DOHH2 (cell line): ENCODE data around the gene THOC2.
"Not testable (repeated sequence)": the region's sequence is repeated elsewhere in the genome, so short reads cannot be mapped to it uniquely, and the experiment has no call there.

Source experiments
- H3F3A ChIP-seq: fragments of 200-600 bp; sonication (generic), shearing (Covaris generic); 2 replicates; pipeline ENCODE4 v1.6.0; 2016; ENCODE audit warnings: antibody characterized with exemption, mild to moderate bottlenecking; ENCODE audit not compliant: control insufficient read depth, insufficient read depth
- H3K27ac ChIP-seq: fragments of 200-600 bp; sonication (generic); 2 replicates; pipeline ENCODE4 v1.5.1; 2014; ENCODE audit warnings: low read depth, mild to moderate bottlenecking, low read length, moderate library complexity
- H3K27me3 ChIP-seq: fragments of 200-600 bp; sonication (generic); 2 replicates; pipeline ENCODE4 v1.6.1; 2014; ENCODE audit warnings: mild to moderate bottlenecking, low read length, mixed read lengths; ENCODE audit not compliant: control insufficient read depth
- H3K36me3 ChIP-seq: fragments of 200-600 bp; sonication (generic); 2 replicates; pipeline ENCODE4 v1.6.1; 2014; ENCODE audit warnings: mild to moderate bottlenecking, low read length, moderate library complexity, mixed read lengths; ENCODE audit not compliant: control insufficient read depth
- H3K4me1 ChIP-seq: fragments of 200-600 bp; sonication (generic); 2 replicates; pipeline ENCODE4 v1.6.1; 2014; ENCODE audit warnings: mild to moderate bottlenecking, low read length, mixed read lengths; ENCODE audit not compliant: control insufficient read depth
- H3K4me2 ChIP-seq: fragments of 200-600 bp; sonication (generic); 2 replicates; pipeline ENCODE4 v1.6.0; 2014; ENCODE audit warnings: mild to moderate bottlenecking, low read length, moderate library complexity
- H3K4me3 ChIP-seq: fragments of 200-600 bp; sonication (generic); 2 replicates; pipeline ENCODE4 v1.5.1; 2014; ENCODE audit warnings: mild to moderate bottlenecking, low read length, mixed read lengths
- H3K79me2 ChIP-seq: fragments of 200-600 bp; sonication (generic); 2 replicates; pipeline ENCODE4 v1.6.1; 2014; ENCODE audit warnings: mild to moderate bottlenecking, low read length, mixed read lengths; ENCODE audit not compliant: control insufficient read depth
- H3K9me2 ChIP-seq: fragments of 200-600 bp; sonication (generic); replicated peaks from 2 replicates; pipeline ENCODE4 v1.6.1; 2014; ENCODE audit warnings: mild to moderate bottlenecking, low read length, mixed read lengths; ENCODE audit not compliant: control insufficient read depth
- H3K9me3 ChIP-seq: fragments of 200-600 bp; sonication (generic); 2 replicates; pipeline ENCODE4 v1.6.1; 2014; ENCODE audit warnings: antibody characterized with exemption, low read length, mixed read lengths; ENCODE audit not compliant: control insufficient read depth, insufficient read depth
- H4K20me1 ChIP-seq: fragments of 200-600 bp; sonication (generic); 2 replicates; pipeline ENCODE4 v1.6.0; 2014; ENCODE audit warnings: low read depth, mild to moderate bottlenecking, antibody characterized with exemption, low read length, moderate library complexity; ENCODE audit not compliant: control insufficient read depth, insufficient read depth
- EZH2phosphoT487 ChIP-seq: fragments of 200-600 bp; sonication (generic); IDR thresholded peaks from 2 replicates; pipeline ENCODE4 v1.6.1; 2017; ENCODE audit warnings: borderline replicate concordance, mild to moderate bottlenecking, antibody characterized with exemption, low read length, moderate library complexity, mixed read lengths
- TF ChIP-seq, protein P1 (sequence below): fragments of 200-600 bp; sonication (generic); IDR thresholded peaks from one replicate; pipeline ENCODE4 v1.5.1; 2014; ENCODE audit warnings: antibody characterized with exemption, mild to moderate bottlenecking, low read depth, low read length; ENCODE audit not compliant: poor library complexity, severe bottlenecking

The THOC2 gene

DNA sequence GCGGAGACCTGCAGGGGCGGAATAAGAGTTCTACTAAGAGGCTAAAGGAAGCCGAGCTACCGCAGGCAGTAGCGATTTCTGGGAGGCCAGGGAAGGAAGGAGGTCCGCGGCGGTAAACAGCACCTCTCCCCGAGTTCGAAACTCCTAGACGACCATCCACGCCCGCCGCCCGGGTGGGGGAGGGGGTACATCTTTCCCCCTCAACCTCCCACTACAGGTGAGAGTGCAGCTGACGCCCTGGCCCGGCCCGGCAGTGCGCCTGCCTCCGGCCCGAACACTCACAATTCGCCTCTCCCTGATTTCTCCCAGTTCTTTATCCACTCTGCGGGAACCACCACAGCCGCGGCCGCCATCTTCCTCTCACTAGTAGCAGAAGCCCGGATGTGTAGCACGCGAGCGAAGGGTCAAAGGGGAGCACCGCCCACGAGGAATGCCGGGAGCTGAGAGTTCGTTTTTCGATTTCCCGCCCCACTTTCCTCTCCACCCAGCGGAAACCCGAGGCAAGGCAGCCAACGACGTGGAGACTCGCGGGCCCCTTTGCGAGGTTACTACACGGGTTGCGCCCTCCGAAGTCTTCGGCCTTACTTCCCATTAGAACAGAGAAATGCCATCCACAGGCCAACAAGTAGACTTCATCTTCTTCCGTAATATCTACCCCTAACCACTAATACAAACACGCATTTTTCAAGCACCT, at the start of gene THOC2:
Gene THOC2 (minus strand): TSS at position 383 of the 694 bp plus-strand sequence. CDS start 30 bp downstream, at position 353.
- H3F3A ChIP-seq = no peaks in the 10 kb centered on the region; the same call in 1 of the 2 replicates
- peak within 1 kb of the TSS; percentile 80 for H3K4me2 ChIP-seq
- no peaks in the 10 kb centered on the region for H3K27me3 ChIP-seq
- H3K9me2 ChIP-seq = no peaks in the 10 kb centered on the region
- H3K36me3 ChIP-seq = peaks cover 40% of the 10 kb centered on the region
- TF ChIP-seq, protein P1, sequence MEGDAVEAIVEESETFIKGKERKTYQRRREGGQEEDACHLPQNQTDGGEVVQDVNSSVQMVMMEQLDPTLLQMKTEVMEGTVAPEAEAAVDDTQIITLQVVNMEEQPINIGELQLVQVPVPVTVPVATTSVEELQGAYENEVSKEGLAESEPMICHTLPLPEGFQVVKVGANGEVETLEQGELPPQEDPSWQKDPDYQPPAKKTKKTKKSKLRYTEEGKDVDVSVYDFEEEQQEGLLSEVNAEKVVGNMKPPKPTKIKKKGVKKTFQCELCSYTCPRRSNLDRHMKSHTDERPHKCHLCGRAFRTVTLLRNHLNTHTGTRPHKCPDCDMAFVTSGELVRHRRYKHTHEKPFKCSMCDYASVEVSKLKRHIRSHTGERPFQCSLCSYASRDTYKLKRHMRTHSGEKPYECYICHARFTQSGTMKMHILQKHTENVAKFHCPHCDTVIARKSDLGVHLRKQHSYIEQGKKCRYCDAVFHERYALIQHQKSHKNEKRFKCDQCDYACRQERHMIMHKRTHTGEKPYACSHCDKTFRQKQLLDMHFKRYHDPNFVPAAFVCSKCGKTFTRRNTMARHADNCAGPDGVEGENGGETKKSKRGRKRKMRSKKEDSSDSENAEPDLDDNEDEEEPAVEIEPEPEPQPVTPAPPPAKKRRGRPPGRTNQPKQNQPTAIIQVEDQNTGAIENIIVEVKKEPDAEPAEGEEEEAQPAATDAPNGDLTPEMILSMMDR = no peak
- no peak for TF ChIP-seq EZH2phosphoT487
- no peaks in the 10 kb centered on the region for H3K9me3 ChIP-seq
- peaks cover 41% of the 10 kb centered on the region for H3K4me1 ChIP-seq
- peak within 1 kb of the TSS; percentile 55 for H3K27ac ChIP-seq
- peaks cover 3% of the 10 kb centered on the region; the same call in 1 of the 2 replicates for H4K20me1 ChIP-seq
- H3K4me3 ChIP-seq = peak within 1 kb of the TSS; percentile 84
- H3K79me2 ChIP-seq = peaks cover 55% of the 10 kb centered on the region

GRCh38 chrX:123781786-123782185, 48.9 kb upstream of the THOC2 start:
- not testable (repeated sequence) for H3K79me2 ChIP-seq, H3K4me1 ChIP-seq, H3K9me2 ChIP-seq, H4K20me1 ChIP-seq, H3K27ac ChIP-seq, H3K9me3 ChIP-seq, H3K36me3 ChIP-seq, H3K4me3 ChIP-seq, H3F3A ChIP-seq, H3K4me2 ChIP-seq, H3K27me3 ChIP-seq

GRCh38 chrX:123779908-123780396, 47.1 kb upstream of the THOC2 start:
- Histone ChIP-seq H3K27ac (no peak overlapping the region), H3K79me2 (no peaks in the 10 kb centered on the region), H3K4me2 (no peak overlapping the region), H3K4me3 (no peak overlapping the region), H3F3A (no peaks in the 10 kb centered on the region), H3K36me3 (no peaks in the 10 kb centered on the region), H3K9me3 (no peaks in the 10 kb centered on the region), H3K9me2 (no peaks in the 10 kb centered on the region), H4K20me1 (no peaks in the 10 kb centered on the region), H3K4me1 (peaks cover 7% of the 10 kb centered on the region), H3K27me3 (no peaks in the 10 kb centered on the region)
- no peak for TF ChIP-seq EZH2phosphoT487
- TF ChIP-seq, protein P1 = no peak

DNA sequence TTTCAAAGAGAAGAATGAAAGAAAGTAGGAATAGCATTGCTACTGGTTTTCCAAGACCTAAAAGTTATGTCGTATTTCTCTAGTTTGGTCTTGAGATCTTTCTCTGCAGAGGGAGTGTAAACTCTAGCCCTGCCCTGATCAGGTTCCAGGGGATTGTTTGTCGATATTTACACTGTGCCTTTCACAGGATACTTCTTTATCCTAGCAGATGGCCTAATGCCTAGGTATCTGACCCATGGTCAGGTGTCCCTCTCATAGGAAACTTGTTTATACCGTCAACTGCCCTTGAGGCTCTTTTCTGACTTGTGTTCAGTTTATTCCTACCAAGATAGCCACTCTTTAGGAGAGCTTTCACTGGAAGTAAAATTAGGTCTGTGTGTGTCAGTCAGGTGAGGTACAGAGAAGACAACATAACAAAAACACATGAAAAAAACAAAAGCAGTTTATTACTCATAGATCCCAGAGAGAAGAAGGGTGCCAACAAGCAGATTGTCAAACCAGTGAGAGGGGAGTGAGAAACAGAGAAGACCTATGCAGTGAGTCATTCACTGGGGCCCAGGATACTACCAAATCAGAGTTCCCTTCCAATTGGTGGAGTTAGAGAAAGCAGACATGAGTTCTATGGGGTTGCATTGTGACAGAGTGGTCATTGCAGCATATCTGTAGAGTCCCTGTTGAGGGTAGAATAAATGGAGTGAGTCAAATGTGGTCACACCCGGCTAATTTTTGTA, 40.6 kb upstream of the THOC2 start:
- Histone ChIP-seq H3K79me2 (no peaks in the 10 kb centered on the region), H3K36me3 (no peaks in the 10 kb centered on the region), H3F3A (no peaks in the 10 kb centered on the region), H3K27ac (no peak overlapping the region), H3K9me2 (no peaks in the 10 kb centered on the region), H3K27me3 (0 out of 2 replicates have a peak, but pooled peaks cover 6% of the 10 kb centered on the region), H3K4me1 (no peaks in the 10 kb centered on the region), H3K9me3 (no peaks in the 10 kb centered on the region), H4K20me1 (no peaks in the 10 kb centered on the region), H3K4me2 (no peak overlapping the region), H3K4me3 (no peak overlapping the region)
- no peak for TF ChIP-seq EZH2phosphoT487
- TF ChIP-seq, protein P1 = no peak
